HEK293 (cell line): ENCODE results near the gene SLC3A2.

ENCODE experiments used
- HOXA7 ChIP-seq: sonication (generic); formaldehyde crosslinking; IDR thresholded peaks from 2 replicates; pipeline ENCODE4 v1.8.1; 2022; ENCODE audit warnings: missing genetic modification reagents, borderline replicate concordance
- HOXD13 ChIP-seq: sonication (generic); formaldehyde crosslinking; IDR thresholded peaks from 2 replicates; pipeline ENCODE4 v1.8.0; 2022; ENCODE audit warnings: missing genetic modification reagents, borderline replicate concordance
- SETDB1 ChIP-seq: IDR thresholded peaks from one replicate; pipeline ENCODE4 v1.6.1; 2017; ENCODE audit warnings: mild to moderate bottlenecking, low read length, moderate library complexity, mixed read lengths; ENCODE audit not compliant: insufficient read length
- TSHZ1 ChIP-seq: fragments of 450-650 bp; formaldehyde crosslinking; IDR thresholded peaks from 2 replicates; pipeline ENCODE4 v1.5.1; 2016; ENCODE audit warnings: missing biosample characterization, missing genetic modification characterization, borderline replicate concordance
- ZBTB49 ChIP-seq: fragments of 450-650 bp; formaldehyde crosslinking; IDR thresholded peaks from 2 replicates; pipeline ENCODE4 v1.5.1; 2016; ENCODE audit warnings: missing biosample characterization, missing genetic modification characterization, low read depth
- ZNF10 ChIP-seq: fragments of 450-650 bp; formaldehyde crosslinking; IDR thresholded peaks from 2 replicates; pipeline ENCODE4 v1.5.1; 2017; ENCODE audit warnings: missing biosample characterization, missing genetic modification characterization
- ZNF121 ChIP-seq: fragments of 450-650 bp; formaldehyde crosslinking; IDR thresholded peaks from 2 replicates; pipeline ENCODE4 v1.5.1; 2016; ENCODE audit warnings: missing biosample characterization, missing genetic modification characterization
- ZNF133 ChIP-seq: fragments of 450-650 bp; formaldehyde crosslinking; IDR thresholded peaks from 2 replicates; pipeline ENCODE4 v1.5.1; 2016; ENCODE audit warnings: missing biosample characterization, missing genetic modification characterization
- ZNF138 ChIP-seq: fragments of 450-650 bp; formaldehyde crosslinking; IDR thresholded peaks from 2 replicates; pipeline ENCODE4 v1.5.1; 2016; ENCODE audit warnings: missing biosample characterization, missing genetic modification characterization, borderline replicate concordance
- ZNF223 ChIP-seq: fragments of 450-650 bp; formaldehyde crosslinking; IDR thresholded peaks from 2 replicates; pipeline ENCODE4 v1.5.1; 2016; ENCODE audit warnings: missing biosample characterization, missing genetic modification characterization
- ZNF266 ChIP-seq: fragments of 450-650 bp; formaldehyde crosslinking; IDR thresholded peaks from 2 replicates; pipeline ENCODE4 v1.5.1; 2016; ENCODE audit warnings: missing biosample characterization, missing genetic modification characterization, low read depth
- ZNF292 ChIP-seq: fragments of 450-650 bp; formaldehyde crosslinking; IDR thresholded peaks from 2 replicates; pipeline ENCODE4 v1.5.1; 2016; ENCODE audit warnings: low read depth, missing biosample characterization, missing genetic modification characterization, borderline replicate concordance
- ZNF324 ChIP-seq: fragments of 450-650 bp; formaldehyde crosslinking; IDR thresholded peaks from 2 replicates; pipeline ENCODE4 v1.5.1; 2016; ENCODE audit warnings: missing biosample characterization, missing genetic modification characterization
- ZNF350 ChIP-seq: fragments of 450-650 bp; formaldehyde crosslinking; IDR thresholded peaks from 2 replicates; pipeline ENCODE4 v1.5.0; 2017; ENCODE audit warnings: missing biosample characterization, mild to moderate bottlenecking, missing genetic modification characterization
- ZNF366 ChIP-seq: fragments of 450-650 bp; formaldehyde crosslinking; conservative IDR thresholded peaks from 2 replicates; pipeline ENCODE4 v1.5.1; 2016; ENCODE audit warnings: missing biosample characterization, missing genetic modification characterization
- ZNF449 ChIP-seq: fragments of 450-650 bp; formaldehyde crosslinking; IDR thresholded peaks from 2 replicates; pipeline ENCODE4 v1.5.1; 2017; ENCODE audit warnings: missing biosample characterization, mild to moderate bottlenecking, missing genetic modification characterization, moderate library complexity
- ZNF518A ChIP-seq: fragments of 450-650 bp; formaldehyde crosslinking; conservative IDR thresholded peaks from 2 replicates; pipeline ENCODE4 v1.5.1; 2016; ENCODE audit warnings: low read depth, missing biosample characterization, missing genetic modification characterization
- ZNF530 ChIP-seq: fragments of 450-650 bp; formaldehyde crosslinking; IDR thresholded peaks from 2 replicates; pipeline ENCODE4 v1.5.1; 2016; ENCODE audit warnings: low read depth, missing biosample characterization, missing genetic modification characterization
- ZNF548 ChIP-seq: fragments of 450-650 bp; formaldehyde crosslinking; IDR thresholded peaks from 2 replicates; pipeline ENCODE4 v1.5.1; 2016; ENCODE audit warnings: missing biosample characterization, missing genetic modification characterization
- ZNF561 ChIP-seq: fragments of 450-650 bp; IDR thresholded peaks from 2 replicates; pipeline ENCODE4 v1.5.1; 2018; ENCODE audit warnings: missing biosample characterization, missing genetic modification characterization, borderline replicate concordance
- TF ChIP-seq, protein P1 (sequence below): fragments of 450-650 bp; formaldehyde crosslinking; IDR thresholded peaks from 2 replicates; pipeline ENCODE4 v1.5.1; 2016; ENCODE audit warnings: missing biosample characterization, missing genetic modification characterization
- TF ChIP-seq, protein P2 (sequence below): fragments of 450-650 bp; formaldehyde crosslinking; IDR thresholded peaks from 2 replicates; pipeline ENCODE4 v1.5.1; 2017; ENCODE audit warnings: missing biosample characterization, missing genetic modification characterization

The SLC3A2 gene

GRCh38 chr11:62841361-62842170, 39.1 kb upstream of the SLC3A2 start (continued):
- TF ChIP-seq TSHZ1 (tag by site-specific recombination), result peak; percentile 90
- TF ChIP-seq ZNF518A, result 0 out of 2 replicates have a peak, but pooled peaks have one; percentile 31
- TF ChIP-seq ZNF561 (tag by site-specific recombination), result peak; percentile 87
- peak; percentile 84 for TF ChIP-seq SETDB1
- no peak for TF ChIP-seq ZNF530 (tag by site-specific recombination)
- TF ChIP-seq ZNF223, result 0 out of 2 replicates have a peak, but pooled peaks have one; percentile 7
- TF ChIP-seq, protein P1, sequence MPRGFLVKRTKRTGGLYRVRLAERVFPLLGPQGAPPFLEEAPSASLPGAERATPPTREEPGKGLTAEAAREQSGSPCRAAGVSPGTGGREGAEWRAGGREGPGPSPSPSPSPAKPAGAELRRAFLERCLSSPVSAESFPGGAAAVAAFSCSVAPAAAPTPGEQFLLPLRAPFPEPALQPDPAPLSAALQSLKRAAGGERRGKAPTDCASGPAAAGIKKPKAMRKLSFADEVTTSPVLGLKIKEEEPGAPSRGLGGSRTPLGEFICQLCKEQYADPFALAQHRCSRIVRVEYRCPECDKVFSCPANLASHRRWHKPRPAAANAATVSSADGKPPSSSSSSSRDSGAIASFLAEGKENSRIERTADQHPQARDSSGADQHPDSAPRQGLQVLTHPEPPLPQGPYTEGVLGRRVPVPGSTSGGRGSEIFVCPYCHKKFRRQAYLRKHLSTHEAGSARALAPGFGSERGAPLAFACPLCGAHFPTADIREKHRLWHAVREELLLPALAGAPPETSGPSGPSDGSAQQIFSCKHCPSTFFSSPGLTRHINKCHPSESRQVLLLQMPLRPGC, result peak; percentile 93
- peak; percentile 88 for TF ChIP-seq HOXD13 (CRISPR knock-in tag)
- TF ChIP-seq ZNF121, result no peak; the same call in none of the 2 replicates
- TF ChIP-seq HOXA7 (CRISPR knock-in tag), result no peak
- peak; percentile 77 for TF ChIP-seq ZNF324
- peak; percentile 96 for TF ChIP-seq ZNF366 (tag by site-specific recombination)
- no peak for TF ChIP-seq ZNF138 (tag by site-specific recombination)
- TF ChIP-seq ZBTB49 (tag by site-specific recombination), result no peak
- peak; percentile 58 for TF ChIP-seq ZNF10 (tag by site-specific recombination)
- no peak for TF ChIP-seq ZNF350 (tag by site-specific recombination)
- TF ChIP-seq, protein P2, sequence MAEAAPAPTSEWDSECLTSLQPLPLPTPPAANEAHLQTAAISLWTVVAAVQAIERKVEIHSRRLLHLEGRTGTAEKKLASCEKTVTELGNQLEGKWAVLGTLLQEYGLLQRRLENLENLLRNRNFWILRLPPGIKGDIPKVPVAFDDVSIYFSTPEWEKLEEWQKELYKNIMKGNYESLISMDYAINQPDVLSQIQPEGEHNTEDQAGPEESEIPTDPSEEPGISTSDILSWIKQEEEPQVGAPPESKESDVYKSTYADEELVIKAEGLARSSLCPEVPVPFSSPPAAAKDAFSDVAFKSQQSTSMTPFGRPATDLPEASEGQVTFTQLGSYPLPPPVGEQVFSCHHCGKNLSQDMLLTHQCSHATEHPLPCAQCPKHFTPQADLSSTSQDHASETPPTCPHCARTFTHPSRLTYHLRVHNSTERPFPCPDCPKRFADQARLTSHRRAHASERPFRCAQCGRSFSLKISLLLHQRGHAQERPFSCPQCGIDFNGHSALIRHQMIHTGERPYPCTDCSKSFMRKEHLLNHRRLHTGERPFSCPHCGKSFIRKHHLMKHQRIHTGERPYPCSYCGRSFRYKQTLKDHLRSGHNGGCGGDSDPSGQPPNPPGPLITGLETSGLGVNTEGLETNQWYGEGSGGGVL (tag by site-specific recombination), result peak; percentile 32
- no peak for TF ChIP-seq ZNF133 (tag by site-specific recombination)
- no peak for TF ChIP-seq ZNF548 (tag by site-specific recombination)
- no peak for TF ChIP-seq ZNF292 (tag by site-specific recombination)
- TF ChIP-seq ZNF266 (tag by site-specific recombination), result no peak
- TF ChIP-seq ZNF449 (tag by site-specific recombination), result peak; percentile 25; the same call in 1 of the 2 replicates
